GM19193 (cell line): ENCODE measurements around the gene CLASP1.

Experiments
- POLR2A ChIP-seq: IDR thresholded peaks from 4 replicates; pipeline ENCODE4 v1.6.1; 2011; ENCODE audit not compliant: insufficient read depth, insufficient read length; ENCODE audit errors: extremely low read depth

Gene CLASP1

DNA sequence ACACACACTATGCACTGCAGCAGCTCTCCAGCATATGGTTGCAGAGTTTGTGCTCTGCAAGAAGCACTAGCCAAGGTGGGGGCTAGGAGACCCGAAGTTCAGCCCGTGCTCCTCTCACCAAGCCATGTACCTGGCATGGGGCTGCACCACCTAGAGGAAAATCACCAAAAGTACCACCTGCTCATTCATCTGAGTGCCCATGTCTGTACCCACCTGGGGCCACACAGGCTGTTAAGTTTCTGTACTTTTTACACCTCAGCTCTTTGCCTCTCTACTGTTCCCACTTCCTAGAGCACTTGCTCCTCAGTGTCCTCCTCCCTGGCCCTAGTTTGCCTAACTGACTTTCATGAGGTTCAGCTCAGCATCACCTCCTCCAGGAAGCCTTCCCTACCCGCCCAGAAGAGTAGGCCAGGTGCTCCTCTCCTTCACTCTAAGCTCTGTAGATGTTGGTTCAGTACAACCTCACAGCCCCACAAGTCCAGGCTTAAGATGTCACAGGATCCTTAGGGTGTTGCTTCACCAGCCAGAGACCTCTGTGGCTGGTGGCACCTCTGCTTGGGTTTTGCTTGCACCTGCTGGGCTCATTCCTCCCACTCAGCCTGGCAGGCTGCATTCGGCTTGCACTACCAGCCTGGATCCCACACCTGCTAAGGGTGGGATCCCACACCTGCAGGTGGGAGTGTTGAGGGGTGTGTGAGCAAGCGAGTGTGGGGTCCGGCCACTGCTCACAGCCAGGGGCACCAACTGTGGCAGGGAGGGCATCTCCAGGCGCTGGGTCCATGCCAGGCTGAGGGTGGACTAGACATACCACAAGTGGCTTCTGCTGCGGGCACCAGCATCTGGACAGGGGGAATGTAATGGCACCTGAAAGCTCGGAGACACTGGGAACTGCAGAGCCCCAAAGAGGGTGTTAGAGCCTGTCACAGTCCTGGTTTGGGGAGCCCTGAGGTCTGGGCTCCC is 354.1 kb downstream of the CLASP1 start:
- TF ChIP-seq POLR2A, result no peak

DNA sequence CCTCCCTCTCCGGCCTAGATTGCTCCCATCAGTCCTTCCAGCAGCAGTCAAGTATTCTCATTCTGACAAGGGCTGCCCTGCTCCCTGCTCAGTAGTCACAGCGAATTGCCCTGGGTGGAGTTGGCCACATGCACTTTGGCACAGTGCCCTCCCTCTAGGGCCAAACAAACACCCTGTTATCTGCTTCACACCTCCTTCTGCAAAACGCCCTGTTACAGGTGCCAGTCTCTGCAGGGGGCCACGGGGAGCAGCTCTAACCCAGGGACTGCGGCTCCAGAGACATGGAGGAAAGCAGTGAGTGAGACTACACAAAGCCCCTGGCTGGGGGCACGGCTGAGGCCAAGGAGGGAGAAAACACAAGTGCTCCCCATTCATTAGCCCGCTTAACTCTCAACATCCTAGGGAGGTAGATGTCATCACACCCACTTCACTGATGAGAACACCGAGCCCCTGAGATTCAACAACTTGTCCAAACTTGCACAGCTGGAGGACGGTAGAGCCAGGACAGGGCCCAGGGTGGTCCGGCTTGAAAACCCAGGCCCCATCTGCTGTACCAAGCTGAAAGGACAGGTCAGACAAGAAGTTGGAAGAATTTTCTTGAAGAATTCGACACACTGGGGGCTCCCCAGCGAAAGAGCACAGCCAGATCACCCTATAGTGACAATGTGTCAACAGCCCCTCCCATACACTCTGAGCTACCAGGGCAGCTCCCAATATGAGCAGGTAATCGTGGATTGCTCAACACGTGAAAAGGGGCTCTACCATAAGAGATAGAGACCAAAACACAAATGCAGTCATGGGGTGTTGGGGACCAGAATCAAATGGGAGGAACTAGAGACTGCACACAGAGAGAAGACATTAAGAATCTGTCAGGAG is 355.6 kb downstream of the CLASP1 start:
- no peak for TF ChIP-seq POLR2A

DNA sequence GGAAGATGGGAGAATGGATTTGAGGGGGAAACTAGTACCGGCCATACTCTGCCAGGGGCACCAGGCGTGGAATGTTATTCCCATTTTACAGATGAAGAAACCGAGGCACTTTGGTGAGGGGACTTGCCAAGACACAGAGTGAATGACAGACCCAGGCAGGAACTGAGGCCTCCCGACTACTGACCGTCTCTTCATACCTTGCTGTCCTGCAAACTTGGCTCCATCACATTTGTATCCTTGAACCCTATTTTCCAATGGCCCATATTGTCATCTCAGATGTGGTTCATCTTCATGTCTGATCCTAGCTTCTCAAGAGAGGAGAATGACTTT is 358.0 kb downstream of the CLASP1 start:
- no peak for TF ChIP-seq POLR2A

DNA sequence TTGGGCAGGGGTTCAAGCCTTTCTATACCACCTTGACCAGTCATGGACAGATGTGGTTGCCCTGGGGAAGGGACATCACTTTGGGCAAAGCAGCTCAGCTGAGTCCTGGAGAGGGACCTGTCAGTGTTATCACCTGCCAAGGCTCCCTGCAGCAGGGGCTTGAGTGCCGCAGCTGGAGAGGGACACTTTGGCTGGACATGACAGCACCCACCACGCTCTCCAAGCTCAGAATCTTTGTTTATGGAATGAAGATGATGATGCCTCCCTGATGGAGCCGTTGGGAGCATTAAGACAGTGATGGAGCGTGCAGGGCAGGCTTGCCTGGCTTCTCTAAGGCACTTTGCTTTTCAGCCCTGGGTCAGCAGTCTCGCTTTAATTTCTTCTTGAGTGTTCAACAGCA is 360.0 kb downstream of the CLASP1 start:
- no peak for TF ChIP-seq POLR2A

DNA sequence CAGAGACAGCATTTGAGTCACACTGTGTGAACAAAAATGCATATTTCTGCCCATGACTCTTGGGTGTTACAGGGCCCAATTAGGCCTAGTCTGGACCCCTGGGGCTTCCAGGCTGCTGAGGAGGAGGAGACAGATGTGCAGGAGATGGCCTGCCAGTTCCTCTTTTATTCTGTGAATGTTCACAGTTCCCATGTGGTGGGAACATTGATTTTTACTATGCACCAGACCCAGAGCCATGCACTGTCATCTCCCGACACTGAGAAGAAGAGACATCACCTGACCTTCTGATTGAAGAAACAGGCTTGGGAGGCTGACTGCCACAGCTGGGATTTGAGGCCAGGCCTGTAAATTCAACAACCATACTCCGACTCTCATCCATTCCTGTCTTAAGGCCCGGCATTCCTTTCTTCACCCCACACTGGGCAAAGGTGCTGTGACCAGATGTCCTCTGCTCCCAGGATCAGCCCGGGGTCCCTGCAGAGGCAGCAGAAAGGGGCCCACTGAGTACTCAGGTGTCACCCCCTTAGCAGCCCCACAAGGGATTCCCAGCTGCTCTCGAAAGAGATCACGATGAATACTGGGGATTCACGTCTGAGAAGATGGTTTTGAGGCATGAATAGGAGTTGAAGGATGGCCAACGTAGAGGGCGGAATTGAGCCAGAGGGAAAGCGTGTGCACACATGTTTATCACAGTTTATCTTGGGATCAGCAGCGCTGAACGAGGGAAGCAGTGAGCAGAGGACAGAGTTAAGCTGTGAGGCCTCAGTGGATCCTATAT is 360.6 kb downstream of the CLASP1 start:
- TF ChIP-seq POLR2A, result no peak

DNA sequence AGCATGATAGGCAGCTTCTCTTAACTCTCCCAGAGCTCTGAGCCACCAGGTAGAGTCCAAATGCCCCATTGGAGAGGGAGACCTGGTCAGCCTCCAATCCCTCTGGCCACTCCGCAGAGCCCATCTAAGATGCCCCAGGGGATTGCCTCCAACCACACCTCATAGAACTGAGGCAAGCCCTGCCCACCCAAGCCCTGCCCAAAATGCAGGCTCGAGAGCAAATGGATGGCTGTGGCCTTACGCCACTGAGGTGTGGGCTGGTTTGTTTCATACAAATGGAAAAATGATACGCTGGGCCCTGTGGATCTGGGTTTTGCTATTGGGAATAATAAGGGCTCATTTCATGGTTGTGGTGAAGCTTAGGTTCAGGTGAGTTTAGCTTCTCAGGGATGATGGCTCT is 361.3 kb downstream of the CLASP1 start:
- no peak for TF ChIP-seq POLR2A
